GM12872 (cell line): ENCODE results near the gene HOXC9.

Experiments
- CTCF ChIP-seq: IDR thresholded peaks from 3 replicates; pipeline ENCODE4 v1.5.1; 2011; ENCODE audit warnings: low read depth, mild to moderate bottlenecking, low read length, moderate library complexity; ENCODE audit not compliant: insufficient read depth

Gene HOXC9

GRCh38 chr12:54000116-54001114, at the start of gene HOXC9:
Gene HOXC9, plus strand, starts transcription at chr12:54000161. Its CDS starts 28 bp downstream, at chr12:54000189.
- no peak for TF ChIP-seq CTCF

DNA sequence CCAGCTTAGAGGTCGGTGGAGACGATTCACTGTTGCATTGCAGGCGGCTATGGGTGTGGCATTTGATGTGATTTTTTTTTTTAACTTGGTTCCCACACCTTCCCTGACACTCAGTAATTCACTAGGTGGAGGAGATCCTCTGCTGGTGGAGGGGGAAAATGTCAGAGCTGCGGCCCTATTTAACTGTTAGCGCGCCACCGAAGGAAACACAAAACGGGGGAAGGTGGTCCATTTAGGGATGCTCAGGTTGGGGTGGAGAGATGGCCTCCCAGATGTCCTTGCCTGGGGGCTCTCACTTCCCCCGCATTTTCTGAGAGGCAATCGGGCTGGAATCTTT, 49.6 kb upstream of the HOXC9 start:
- no peak for TF ChIP-seq CTCF

GRCh38 chr12:53950789-53951576, 49.0 kb upstream of the HOXC9 start:
- no peak for TF ChIP-seq CTCF

DNA sequence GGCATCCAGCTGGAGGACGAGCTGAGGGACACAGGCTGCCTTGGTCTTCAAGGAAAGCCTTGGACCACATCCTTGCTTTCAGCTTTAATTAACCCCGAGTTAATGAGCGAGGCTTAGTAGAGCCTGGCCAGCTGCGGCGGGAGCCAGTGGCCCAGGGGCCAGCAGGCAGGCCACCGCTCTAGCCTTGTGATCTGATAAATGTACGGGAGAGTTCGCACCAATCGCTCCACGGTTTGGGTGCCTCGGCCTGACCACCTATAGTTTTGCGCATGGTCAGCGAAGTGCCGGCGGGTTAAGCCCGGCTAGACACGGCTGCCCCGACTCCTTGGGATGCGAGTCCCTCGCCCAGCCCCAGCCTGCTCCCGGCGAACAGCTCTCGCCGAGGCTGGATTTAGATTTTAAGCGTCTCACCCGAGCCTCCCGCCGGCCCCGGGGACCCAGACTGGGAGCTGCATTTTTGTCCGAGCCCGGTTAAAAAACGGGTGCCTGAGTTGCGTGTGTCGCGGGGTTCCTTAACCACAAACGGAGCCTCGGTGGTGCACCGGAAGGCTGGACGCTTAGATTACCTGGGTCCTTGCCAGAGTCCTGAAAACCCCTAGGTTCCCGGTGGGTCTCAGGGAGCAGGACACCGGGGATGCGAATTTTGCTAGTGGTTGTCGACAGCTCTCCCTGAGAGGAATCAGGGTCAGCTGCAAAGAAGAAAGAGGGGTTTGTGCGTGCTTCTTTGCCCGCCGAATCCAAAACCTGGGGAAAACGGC, 48.2 kb upstream of the HOXC9 start:
- TF ChIP-seq CTCF: no peak

- no peak for TF ChIP-seq CTCF
Observed at GRCh38 chr12:53952335-53952694, 47.6 kb upstream of the HOXC9 start.

GRCh38 chr12:53952871-53953734, 46.9 kb upstream of the HOXC9 start:
- TF ChIP-seq CTCF: no peak
